ENCODE results near the gene MBNL1.

DNA sequence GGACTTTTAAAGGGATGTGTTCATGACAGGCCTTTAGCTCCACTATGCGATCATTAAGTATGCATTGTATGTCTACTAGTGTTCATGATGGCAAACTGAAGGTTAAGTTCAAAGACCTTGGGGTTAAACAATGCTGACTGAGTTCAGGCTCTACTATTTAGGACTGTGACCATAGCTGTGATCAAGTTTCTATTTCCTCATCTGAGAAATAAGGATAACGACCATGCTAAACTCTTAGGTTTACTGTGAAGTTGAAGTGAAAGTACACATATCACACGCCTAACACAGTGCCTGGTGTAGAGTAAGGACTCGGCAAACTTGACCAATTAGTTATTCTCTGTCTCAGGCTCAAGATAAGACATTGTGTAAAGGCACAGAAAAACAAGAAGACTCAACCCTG, 243.2 kb downstream of the MBNL1 start:
- TF ChIP-seq CTCF (IDR thresholded peaks at IDR 0.05), result no peak
- no peak for TF ChIP-seq POLR2A (IDR thresholded peaks at IDR 0.05)
